K562 (cell line): ENCODE measurements around the gene PTBP3.

Experiments used
- CTCF ChIP-seq, 3 experiments: IDR thresholded peaks in 2 of 3; conservative IDR thresholded peaks in 1 of 3; 2 replicates each; pipeline ENCODE4 v1.5.1; 2011 to 2012; ENCODE audit warnings: low read length in 3 of 3, mild to moderate bottlenecking in 3 of 3, control low read depth in 2 of 3, improper control_type of control experiment in 1 of 3, inconsistent platforms in 1 of 3, low read depth in 1 of 3, mixed read lengths in 1 of 3, moderate library complexity in 1 of 3; ENCODE audit not compliant: insufficient read depth in 2 of 3
- EZH2 ChIP-seq: IDR thresholded peaks from 2 replicates; pipeline ENCODE4 v1.6.1; 2012; ENCODE audit warnings: low read depth, mild to moderate bottlenecking, inconsistent platforms, low read length, borderline replicate concordance
- POLR2A ChIP-seq: fragments of 450-650 bp; conservative IDR thresholded peaks from 2 replicates; pipeline ENCODE4 v1.6.1; 2016
- POLR2AphosphoS5 ChIP-seq: IDR thresholded peaks from 2 replicates; pipeline ENCODE4 v1.6.1; 2011; ENCODE audit warnings: mild to moderate bottlenecking, low read depth, low read length, moderate library complexity; ENCODE audit not compliant: control insufficient read depth, insufficient read depth
- TAF1 ChIP-seq: IDR thresholded peaks from 2 replicates; pipeline ENCODE4 v1.6.1; 2011; ENCODE audit warnings: mild to moderate bottlenecking, low read length, moderate library complexity; ENCODE audit not compliant: insufficient read depth, control insufficient read depth, severe bottlenecking; ENCODE audit errors: extremely low read depth
- XRCC3 ChIP-seq: fragments of 450-650 bp; IDR thresholded peaks from 2 replicates; pipeline ENCODE4 v1.6.1; 2017; ENCODE audit warnings: mild to moderate bottlenecking, moderate library complexity
- ZNF408 ChIP-seq: fragments of 250-450 bp; sonication (Bioruptor Pico); IDR thresholded peaks from 2 replicates; pipeline ENCODE4 v1.4.0; 2020; ENCODE audit warnings: low read depth, mild to moderate bottlenecking, moderate library complexity
- TF ChIP-seq, protein P1 (sequence below): fragments of 450-650 bp; IDR thresholded peaks from 2 replicates; pipeline ENCODE4 v1.6.1; 2016; ENCODE audit warnings: mild to moderate bottlenecking
- TF ChIP-seq, protein P2 (sequence below), 2 experiments: fragments of 150-350 bp in 1 of 2; IDR thresholded peaks; 2 replicates each; pipeline ENCODE4 v1.6.1; 2012 to 2016; ENCODE audit warnings: low read depth in 2 of 2, low read length in 2 of 2, mild to moderate bottlenecking in 1 of 2, moderate library complexity in 1 of 2
- TF ChIP-seq, protein P3 (sequence below): fragments of 250-450 bp; sonication (Bioruptor Pico); IDR thresholded peaks from 2 replicates; pipeline ENCODE4 v1.4.0; 2020; ENCODE audit warnings: mild to moderate bottlenecking, moderate library complexity

DNA sequence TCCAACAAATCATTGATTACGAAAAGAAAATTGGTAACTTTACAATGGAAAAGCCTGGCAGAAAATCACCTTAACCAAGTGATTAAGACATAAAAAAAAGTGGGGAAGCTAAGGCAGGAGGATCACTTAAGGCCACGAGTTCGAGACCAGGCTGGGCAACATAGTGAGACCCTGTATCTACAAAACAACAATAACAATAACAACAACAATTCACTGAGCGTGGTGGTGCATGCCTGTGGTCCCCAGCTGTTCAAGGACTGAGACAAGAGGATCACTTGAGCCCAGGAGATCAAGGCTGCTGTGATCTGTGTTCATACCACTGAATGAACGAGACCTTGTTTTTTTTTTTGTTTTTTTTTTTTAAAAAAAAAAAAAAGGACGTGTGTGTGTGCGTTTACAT is 21.3 kb downstream of the PTBP3 start:
- TF ChIP-seq, protein P1, sequence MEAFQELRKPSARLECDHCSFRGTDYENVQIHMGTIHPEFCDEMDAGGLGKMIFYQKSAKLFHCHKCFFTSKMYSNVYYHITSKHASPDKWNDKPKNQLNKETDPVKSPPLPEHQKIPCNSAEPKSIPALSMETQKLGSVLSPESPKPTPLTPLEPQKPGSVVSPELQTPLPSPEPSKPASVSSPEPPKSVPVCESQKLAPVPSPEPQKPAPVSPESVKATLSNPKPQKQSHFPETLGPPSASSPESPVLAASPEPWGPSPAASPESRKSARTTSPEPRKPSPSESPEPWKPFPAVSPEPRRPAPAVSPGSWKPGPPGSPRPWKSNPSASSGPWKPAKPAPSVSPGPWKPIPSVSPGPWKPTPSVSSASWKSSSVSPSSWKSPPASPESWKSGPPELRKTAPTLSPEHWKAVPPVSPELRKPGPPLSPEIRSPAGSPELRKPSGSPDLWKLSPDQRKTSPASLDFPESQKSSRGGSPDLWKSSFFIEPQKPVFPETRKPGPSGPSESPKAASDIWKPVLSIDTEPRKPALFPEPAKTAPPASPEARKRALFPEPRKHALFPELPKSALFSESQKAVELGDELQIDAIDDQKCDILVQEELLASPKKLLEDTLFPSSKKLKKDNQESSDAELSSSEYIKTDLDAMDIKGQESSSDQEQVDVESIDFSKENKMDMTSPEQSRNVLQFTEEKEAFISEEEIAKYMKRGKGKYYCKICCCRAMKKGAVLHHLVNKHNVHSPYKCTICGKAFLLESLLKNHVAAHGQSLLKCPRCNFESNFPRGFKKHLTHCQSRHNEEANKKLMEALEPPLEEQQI, result no peak
- TF ChIP-seq CTCF (IDR thresholded peaks at IDR 0.05 in 2 of 3, conservative IDR thresholded peaks at IDR 0.05 in 1 of 3; ENCODE audit: insufficient read depth in 2 of 3, low read depth in 1 of 3, low read length in 3 of 3), result no peak
- TF ChIP-seq TAF1, result no peak
- TF ChIP-seq POLR2A, result no peak
- TF ChIP-seq, protein P2, sequence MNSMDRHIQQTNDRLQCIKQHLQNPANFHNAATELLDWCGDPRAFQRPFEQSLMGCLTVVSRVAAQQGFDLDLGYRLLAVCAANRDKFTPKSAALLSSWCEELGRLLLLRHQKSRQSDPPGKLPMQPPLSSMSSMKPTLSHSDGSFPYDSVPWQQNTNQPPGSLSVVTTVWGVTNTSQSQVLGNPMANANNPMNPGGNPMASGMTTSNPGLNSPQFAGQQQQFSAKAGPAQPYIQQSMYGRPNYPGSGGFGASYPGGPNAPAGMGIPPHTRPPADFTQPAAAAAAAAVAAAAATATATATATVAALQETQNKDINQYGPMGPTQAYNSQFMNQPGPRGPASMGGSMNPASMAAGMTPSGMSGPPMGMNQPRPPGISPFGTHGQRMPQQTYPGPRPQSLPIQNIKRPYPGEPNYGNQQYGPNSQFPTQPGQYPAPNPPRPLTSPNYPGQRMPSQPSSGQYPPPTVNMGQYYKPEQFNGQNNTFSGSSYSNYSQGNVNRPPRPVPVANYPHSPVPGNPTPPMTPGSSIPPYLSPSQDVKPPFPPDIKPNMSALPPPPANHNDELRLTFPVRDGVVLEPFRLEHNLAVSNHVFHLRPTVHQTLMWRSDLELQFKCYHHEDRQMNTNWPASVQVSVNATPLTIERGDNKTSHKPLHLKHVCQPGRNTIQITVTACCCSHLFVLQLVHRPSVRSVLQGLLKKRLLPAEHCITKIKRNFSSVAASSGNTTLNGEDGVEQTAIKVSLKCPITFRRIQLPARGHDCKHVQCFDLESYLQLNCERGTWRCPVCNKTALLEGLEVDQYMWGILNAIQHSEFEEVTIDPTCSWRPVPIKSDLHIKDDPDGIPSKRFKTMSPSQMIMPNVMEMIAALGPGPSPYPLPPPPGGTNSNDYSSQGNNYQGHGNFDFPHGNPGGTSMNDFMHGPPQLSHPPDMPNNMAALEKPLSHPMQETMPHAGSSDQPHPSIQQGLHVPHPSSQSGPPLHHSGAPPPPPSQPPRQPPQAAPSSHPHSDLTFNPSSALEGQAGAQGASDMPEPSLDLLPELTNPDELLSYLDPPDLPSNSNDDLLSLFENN (IDR thresholded peaks at IDR 0.05; ENCODE audit: low read depth in 2 of 2, low read length in 2 of 2), result no peak
- TF ChIP-seq POLR2AphosphoS5, result no peak
- no peak for TF ChIP-seq ZNF408
- TF ChIP-seq EZH2, result no peak
- TF ChIP-seq XRCC3, result no peak
- TF ChIP-seq, protein P3, sequence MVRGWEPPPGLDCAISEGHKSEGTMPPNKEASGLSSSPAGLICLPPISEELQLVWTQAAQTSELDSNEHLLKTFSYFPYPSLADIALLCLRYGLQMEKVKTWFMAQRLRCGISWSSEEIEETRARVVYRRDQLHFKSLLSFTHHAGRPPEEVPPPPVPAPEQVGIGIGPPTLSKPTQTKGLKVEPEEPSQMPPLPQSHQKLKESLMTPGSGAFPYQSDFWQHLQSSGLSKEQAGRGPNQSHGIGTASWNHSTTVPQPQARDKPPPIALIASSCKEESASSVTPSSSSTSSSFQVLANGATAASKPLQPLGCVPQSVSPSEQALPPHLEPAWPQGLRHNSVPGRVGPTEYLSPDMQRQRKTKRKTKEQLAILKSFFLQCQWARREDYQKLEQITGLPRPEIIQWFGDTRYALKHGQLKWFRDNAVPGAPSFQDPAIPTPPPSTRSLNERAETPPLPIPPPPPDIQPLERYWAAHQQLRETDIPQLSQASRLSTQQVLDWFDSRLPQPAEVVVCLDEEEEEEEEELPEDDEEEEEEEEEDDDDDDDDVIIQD (CRISPR knock-in tag), result no peak
